IPS-11a (cell line): ENCODE measurements around the gene PPT2.
"Not testable (repeated sequence)": the region's sequence is repeated elsewhere in the genome, so short reads cannot be mapped to it uniquely, and the experiment has no call there.

ENCODE experiments used
- H3K4me3 ChIP-seq: one replicate; pipeline ENCODE4 v1.5.1; 2013; ENCODE audit warnings: low read depth, low read length, control low read depth

PPT2 gene

GRCh38 chr6:32175711-32176475 lies 22.0 kb downstream of the PPT2 start, which contains the start of gene AGPAT1:
TSS of gene AGPAT1 (minus strand) at chr6:32176084. CDS start at chr6:32171496, 4,588 bp downstream.
- H3K4me3 ChIP-seq: peak within 1 kb of the TSS; percentile 77

- peak overlapping the region; percentile 77 for H3K4me3 ChIP-seq
Measured at GRCh38 chr6:32176476-32177182, 22.7 kb downstream of the PPT2 start.

GRCh38 chr6:32177183-32177787 lies 23.3 kb downstream of the PPT2 start:
- H3K4me3 ChIP-seq: peak overlapping the region; percentile 77

- peak within 1 kb of the TSS; percentile 87 for H3K4me3 ChIP-seq
Measured at GRCh38 chr6:32177788-32178546, 24.0 kb downstream of the PPT2 start, which contains the start of gene RNF5. TSS of gene RNF5 (plus strand) at chr6:32178405. CDS start at chr6:32178512, 107 bp downstream.

- peak overlapping the region; percentile 87 for H3K4me3 ChIP-seq
Measured at GRCh38 chr6:32178547-32179440, 24.9 kb downstream of the PPT2 start.

DNA sequence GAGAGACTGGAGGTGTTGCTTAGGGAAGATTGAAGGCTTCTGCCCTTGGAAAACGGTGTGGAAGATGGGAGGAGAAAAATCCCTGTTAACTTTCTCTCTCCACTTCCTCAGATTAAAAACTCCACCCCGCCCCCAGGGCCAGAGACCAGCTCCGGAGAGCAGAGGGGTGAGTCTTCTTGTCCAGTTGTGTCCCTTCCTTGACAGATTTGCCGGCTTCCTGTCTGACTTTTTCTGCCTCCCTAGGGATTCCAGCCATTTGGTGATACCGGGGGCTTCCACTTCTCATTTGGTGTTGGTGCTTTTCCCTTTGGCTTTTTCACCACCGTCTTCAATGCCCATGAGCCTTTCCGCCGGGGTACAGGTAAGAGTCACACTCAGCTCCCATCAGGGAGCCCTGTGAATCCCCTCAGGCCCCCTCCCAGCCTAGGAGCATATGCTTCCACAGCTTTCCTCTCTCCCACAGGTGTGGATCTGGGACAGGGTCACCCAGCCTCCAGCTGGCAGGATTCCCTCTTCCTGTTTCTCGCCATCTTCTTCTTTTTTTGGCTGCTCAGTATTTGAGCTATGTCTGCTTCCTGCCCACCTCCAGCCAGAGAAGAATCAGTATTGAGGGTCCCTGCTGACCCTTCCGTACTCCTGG lies 25.9 kb downstream of the PPT2 start:
- no peak overlapping the region for H3K4me3 ChIP-seq

DNA sequence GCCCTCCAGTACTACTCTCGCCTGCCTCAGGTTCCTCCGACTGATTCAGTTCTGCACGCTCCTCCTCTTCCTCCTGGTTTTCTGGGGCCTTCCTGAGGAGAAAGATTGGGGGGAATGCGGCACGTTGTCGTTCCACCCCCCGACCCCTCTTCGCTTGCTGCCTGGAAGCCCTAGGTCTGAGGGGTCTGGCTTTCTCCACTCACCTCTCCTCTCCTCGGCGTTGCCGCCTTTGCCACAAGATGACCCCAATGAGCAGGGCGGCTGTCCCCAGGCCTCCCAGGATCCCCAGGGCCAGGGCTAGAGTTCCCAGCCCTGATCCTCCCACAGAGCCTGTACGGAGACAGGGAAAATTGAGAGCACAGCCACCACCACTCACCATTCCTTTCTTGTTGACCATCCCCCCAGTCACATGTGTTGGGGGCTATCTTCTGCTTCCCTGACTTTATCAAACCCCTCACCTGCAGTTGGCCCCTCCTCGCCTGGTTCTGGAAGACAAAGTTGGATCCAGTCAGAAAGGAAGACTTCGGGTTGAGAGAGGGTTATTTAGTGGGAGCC lies 27.3 kb downstream of the PPT2 start:
- H3K4me3 ChIP-seq: no peak overlapping the region

DNA sequence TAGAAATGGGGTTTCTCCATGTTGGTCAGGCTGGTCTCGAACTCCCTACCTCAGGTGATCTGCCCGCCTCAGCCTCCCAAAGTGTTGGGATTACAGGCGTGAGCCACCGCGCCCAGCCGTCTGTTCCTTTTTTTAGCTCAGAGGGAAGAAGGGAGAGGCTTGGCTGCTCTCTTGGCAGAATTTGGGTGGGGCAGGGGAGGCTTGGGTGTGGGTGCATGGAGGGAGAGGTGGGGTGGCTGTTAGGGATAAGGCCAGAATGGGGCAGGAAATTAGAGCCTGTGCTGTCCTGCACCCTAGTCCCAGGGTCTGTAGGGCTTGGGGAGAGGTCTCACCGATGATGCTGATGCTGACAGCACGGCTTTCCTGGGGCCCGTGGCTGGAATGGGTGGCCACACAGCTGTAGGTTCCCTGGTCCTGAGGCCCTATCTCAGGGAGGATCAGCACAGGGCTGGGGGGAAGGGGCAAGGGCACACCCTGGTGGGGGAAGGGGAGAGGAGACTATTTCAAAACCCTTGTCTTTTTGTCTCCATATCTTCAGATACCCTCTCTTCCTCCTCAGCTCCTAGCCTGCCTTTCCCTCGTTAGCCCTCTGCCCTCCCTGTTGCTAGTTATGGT lies 28.1 kb downstream of the PPT2 start:
- H3K4me3 ChIP-seq: no peak overlapping the region

DNA sequence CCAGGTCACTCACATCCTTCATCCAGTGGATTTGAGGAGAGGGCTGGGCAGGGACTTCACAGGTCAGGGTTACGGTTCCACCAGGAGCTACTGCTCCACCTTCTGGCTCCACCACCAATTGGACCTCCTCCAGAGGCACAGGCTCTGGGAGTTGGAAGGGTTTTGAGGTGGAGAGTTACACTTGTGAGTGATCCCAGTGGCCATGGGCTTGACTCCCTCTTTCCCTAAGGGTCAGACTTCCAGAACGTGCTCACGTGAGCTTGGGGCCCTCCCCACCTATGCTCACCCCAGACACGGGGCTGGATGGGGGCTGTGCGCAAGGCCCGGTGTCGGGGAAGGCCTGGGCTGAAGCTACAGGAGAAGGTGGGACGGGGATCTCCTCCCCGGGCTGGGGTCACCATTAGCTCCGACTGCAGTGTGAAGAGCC lies 28.6 kb downstream of the PPT2 start:
- H3K4me3 ChIP-seq: no peak overlapping the region

- no peak overlapping the region for H3K4me3 ChIP-seq
Measured at GRCh38 chr6:32183030-32183429, 29.1 kb downstream of the PPT2 start.

DNA sequence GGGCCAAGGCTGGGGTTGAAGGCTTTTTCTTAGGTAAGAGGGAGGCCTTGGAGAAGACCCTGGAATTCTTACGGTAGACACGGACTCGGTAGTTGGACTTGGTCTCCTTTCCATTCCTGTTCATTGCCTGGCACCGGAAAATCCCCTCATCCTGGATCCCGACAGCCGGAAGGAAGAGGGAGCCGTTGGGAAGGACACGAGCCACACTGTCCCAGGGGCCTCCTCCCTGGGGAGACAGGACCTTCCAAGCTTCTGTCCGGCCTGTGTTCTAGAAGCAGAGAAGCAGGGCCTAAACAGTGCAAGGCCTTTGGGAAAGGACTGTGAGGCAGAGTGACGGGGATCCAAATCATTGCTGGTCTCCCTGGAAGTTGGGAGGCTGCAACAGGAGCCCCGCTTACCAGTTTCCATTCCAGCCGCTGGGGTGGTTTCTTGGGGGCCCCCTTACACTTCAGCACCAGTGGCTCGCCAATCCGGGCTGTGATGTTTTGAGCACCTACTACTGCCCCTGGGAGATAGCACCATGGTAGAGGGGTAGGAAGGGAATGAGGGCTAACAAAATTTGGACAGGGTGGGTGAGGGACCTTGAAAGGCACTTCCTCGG lies 29.6 kb downstream of the PPT2 start:
- H3K4me3 ChIP-seq: no peak overlapping the region

GRCh38 chr6:32184084-32184640 lies 30.2 kb downstream of the PPT2 start, which contains the start of gene AGER:
TSS of gene AGER (minus strand) at chr6:32184253. CDS start at chr6:32184222, 31 bp downstream.
- H3K4me3 ChIP-seq: no peak within 1 kb of the TSS

DNA sequence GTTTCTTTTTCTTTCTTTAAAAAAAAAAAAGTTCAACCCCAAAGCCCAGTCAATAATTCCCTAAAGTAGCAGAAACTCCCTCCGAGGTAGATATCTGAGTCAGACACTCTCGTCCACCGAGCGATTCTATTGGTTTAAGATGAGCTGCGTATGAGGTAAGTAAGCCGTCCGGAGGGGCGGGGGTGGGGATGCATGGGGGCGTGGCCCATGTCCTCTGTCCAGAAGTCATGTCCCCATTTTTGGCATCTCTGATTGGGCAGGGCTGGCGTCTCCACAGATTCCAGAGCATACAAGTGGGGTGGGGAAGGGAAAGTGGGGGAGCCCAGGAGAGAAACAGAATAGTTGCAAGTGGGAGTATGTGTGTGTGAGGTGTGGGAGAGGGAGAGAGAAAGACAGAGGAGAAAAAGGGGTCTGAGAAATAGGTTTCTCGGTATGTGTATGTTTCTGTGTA lies 31.8 kb downstream of the PPT2 start:
- H3K4me3 ChIP-seq: not testable (repeated sequence)

- H3K4me3 ChIP-seq: not testable (repeated sequence)
Measured at GRCh38 chr6:32186151-32186840, 32.4 kb downstream of the PPT2 start.

DNA sequence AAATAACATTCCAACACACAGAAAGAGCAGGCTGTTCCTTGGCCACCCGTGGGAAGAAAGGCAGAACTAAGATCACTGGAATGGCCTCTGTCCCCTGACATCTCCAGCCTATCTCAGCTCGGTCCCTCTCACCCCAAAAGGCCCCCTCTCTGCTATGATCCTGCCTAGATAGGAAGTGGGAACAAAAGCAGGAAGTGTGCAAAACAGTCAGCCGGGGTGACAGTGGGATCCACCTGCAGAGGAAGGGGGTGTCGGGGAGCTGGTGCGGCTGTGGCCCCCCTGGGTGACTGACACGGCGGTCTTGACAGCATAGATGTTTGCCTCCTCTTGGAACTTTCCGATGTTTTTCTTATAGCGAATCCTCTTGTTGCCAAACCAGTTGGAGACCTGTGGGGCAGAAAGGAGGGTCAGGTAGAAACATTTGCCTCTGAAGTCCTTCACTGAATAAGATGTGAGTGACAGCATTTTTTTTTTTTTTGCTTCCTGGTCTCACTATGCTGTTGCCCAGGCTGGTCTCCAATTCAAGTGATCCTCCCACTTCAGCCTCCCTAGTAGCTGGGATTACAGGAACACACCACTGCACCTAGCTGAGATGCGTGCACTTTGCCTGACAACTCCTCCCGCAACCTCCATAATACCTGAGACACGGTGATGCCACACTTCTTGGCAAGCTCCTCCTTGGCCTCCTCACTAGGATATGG lies 33.2 kb downstream of the PPT2 start:
- no peak overlapping the region for H3K4me3 ChIP-seq

- not testable (repeated sequence) for H3K4me3 ChIP-seq
Measured at GRCh38 chr6:32187725-32188380, 33.9 kb downstream of the PPT2 start.
